Measurements from ENCODE around the gene CHD6.

CHD6 gene

DNA sequence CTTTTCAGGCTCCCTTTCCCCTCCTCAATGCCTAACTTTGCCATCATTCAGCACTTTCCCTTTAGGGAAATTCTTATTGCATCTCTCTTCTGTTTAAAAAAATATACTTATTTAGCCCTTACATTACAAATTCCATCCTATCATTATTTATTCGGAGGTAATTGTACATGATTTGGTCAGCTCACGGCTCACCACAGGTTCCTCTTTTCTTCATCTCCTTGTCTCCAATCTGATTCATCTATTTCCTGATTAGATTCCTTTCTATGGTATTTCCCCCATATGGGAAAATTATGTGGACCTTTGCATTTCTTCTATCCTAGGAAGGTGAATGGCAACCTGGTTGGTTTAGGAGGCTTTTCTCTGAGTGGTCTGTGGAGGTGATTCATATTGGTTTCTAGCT is 238.6 kb downstream of the CHD6 start:
- TF ChIP-seq, protein P1, sequence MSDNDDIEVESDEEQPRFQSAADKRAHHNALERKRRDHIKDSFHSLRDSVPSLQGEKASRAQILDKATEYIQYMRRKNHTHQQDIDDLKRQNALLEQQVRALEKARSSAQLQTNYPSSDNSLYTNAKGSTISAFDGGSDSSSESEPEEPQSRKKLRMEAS (IDR thresholded peaks at IDR 0.05) = no peak
- TF ChIP-seq TEAD4 (IDR thresholded peaks at IDR 0.05) = no peak
- no peak for TF ChIP-seq RAD21 (IDR thresholded peaks at IDR 0.05; ENCODE audit: low read depth)
- TF ChIP-seq, protein P2, sequence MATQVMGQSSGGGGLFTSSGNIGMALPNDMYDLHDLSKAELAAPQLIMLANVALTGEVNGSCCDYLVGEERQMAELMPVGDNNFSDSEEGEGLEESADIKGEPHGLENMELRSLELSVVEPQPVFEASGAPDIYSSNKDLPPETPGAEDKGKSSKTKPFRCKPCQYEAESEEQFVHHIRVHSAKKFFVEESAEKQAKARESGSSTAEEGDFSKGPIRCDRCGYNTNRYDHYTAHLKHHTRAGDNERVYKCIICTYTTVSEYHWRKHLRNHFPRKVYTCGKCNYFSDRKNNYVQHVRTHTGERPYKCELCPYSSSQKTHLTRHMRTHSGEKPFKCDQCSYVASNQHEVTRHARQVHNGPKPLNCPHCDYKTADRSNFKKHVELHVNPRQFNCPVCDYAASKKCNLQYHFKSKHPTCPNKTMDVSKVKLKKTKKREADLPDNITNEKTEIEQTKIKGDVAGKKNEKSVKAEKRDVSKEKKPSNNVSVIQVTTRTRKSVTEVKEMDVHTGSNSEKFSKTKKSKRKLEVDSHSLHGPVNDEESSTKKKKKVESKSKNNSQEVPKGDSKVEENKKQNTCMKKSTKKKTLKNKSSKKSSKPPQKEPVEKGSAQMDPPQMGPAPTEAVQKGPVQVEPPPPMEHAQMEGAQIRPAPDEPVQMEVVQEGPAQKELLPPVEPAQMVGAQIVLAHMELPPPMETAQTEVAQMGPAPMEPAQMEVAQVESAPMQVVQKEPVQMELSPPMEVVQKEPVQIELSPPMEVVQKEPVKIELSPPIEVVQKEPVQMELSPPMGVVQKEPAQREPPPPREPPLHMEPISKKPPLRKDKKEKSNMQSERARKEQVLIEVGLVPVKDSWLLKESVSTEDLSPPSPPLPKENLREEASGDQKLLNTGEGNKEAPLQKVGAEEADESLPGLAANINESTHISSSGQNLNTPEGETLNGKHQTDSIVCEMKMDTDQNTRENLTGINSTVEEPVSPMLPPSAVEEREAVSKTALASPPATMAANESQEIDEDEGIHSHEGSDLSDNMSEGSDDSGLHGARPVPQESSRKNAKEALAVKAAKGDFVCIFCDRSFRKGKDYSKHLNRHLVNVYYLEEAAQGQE (IDR thresholded peaks at IDR 0.05; ENCODE audit: low read depth) = no peak

DNA sequence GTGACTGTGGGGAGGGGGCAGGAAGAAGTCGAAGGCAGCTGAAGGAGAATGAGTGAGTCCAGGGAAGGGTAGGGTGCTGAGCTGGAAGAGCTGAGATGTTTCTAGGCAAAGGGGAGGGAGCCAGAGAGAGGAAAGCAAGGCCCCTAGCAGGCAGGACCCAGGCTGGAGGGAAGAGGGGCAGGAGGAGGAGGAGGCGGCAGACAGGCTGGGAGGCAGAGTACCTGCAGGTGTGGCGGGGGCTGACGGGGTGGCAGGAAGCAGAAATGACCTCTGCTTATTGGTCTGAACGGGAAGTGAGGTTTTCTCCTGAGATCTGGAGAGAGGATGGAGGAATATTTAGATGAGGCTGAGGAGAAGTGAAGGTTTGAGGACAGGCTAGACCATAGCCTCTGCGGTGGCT is 240.9 kb downstream of the CHD6 start:
- no peak for TF ChIP-seq NFIC (IDR thresholded peaks at IDR 0.05)
- TF ChIP-seq EP300 (IDR thresholded peaks at IDR 0.05; ENCODE audit: borderline replicate concordance) = no peak
- TF ChIP-seq EGR1 (IDR thresholded peaks at IDR 0.05) = no peak
- no peak for TF ChIP-seq FOXM1 (IDR thresholded peaks at IDR 0.05; ENCODE audit: borderline replicate concordance, low read depth)
- TF ChIP-seq, protein P3, sequence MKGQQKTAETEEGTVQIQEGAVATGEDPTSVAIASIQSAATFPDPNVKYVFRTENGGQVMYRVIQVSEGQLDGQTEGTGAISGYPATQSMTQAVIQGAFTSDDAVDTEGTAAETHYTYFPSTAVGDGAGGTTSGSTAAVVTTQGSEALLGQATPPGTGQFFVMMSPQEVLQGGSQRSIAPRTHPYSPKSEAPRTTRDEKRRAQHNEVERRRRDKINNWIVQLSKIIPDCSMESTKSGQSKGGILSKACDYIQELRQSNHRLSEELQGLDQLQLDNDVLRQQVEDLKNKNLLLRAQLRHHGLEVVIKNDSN (IDR thresholded peaks at IDR 0.05) = no peak
- no peak for TF ChIP-seq TCF12 (IDR thresholded peaks at IDR 0.05; ENCODE audit: low read depth)
- no peak for TF ChIP-seq YY1 (IDR thresholded peaks at IDR 0.05; ENCODE audit: low read depth)
- TF ChIP-seq, protein P2 (IDR thresholded peaks at IDR 0.05; ENCODE audit: low read depth) = no peak
- no peak for TF ChIP-seq TAF1 (IDR thresholded peaks at IDR 0.05; ENCODE audit: low read depth)

DNA sequence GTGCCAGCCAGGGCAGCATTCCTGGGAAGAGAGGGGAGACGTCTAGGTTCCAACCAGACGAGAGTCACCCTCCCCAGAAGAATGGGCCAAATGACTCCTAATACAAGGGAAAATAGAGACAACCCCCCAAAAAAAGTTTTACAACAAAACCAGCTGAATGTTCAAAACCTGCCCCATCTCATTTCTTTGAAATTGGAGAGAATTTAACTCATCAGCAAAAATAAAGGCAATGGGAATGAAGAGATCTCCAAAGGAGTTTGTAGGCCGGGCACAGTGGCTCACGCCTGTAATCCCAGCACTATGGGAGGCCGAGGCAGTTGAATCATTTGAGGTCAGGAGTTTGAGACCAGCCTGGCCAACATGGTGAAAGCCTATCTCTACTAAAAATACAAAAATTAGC is 241.8 kb downstream of the CHD6 start:
- no peak for TF ChIP-seq EP300 (IDR thresholded peaks at IDR 0.05; ENCODE audit: borderline replicate concordance)

DNA sequence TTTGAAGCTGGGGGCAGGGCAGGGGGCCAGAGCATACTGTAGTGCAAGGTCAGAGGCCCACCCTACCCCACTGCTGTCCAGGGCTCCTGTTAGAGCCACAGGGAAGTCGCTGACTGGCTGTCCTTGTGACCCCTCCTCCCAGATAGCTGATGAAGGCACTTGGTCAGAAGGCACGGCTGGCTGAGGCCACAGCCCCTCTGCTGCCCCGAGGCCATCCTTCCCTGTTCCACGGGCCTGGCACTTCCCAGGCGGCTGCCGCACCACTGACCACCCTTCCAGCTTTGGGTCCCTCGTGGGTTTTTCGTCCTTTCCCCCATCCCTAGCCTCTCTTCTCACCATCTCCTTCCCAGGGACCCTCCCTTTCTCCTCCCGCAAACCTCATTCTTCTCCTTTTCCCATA is 242.3 kb downstream of the CHD6 start:
- TF ChIP-seq CEBPB (IDR thresholded peaks at IDR 0.05) (no peak), YY1 (IDR thresholded peaks at IDR 0.05; ENCODE audit: low read depth) (no peak)

DNA sequence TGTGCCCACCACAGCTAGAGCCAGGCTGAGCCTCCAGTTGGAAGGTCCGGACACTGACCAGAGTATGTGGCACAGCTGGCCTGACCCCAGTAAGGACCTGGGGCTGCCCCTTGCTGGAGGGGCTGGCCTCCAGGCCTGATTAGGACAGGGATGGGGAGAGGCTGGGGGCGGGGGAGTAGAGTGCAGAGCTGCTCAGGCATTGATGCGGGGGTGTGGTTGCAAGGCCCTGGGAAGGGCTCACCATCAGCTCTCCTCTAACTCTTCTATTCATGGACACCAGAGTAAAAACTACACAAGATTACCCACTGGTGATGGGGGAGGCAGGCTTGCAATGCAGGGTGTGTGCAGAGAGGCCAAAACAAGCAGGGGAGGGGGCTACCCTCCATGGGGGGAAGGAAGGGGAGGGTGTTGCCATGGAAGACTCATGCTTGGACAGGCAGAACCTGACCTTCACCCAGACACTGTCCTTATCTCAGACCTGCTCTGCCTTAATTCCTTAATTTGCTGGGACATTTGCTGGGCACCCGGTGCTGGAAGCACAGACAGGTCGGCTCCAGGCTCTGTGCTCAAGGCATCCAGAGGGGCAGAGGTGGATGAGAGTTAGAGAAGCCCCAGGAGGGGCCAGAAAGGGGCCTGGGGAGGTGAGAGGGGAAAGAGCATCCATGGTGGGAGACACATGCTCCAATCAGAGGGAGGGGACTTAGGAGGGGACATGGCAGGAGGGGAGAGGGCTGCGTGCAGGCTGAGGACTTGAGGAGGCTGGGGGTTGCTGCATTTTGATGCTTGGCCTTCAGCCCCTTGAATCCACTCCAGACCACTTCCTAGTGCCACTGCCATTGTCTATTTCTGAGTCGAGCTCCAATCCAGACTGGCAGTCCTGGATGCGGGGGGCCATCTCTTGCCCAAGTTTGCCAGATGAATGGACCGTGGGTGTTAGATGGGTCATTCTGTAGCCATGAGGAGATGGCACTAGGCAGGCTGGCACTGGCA is 244.0 kb downstream of the CHD6 start:
- TF ChIP-seq, protein P1 (IDR thresholded peaks at IDR 0.05) = no peak
- no peak for TF ChIP-seq TAF1 (IDR thresholded peaks at IDR 0.05; ENCODE audit: low read depth)
- no peak for TF ChIP-seq YY1 (IDR thresholded peaks at IDR 0.05; ENCODE audit: low read depth)
- no peak for TF ChIP-seq EGR1 (IDR thresholded peaks at IDR 0.05)
- TF ChIP-seq TEAD4 (IDR thresholded peaks at IDR 0.05) = no peak
- TF ChIP-seq FOXM1 (IDR thresholded peaks at IDR 0.05; ENCODE audit: borderline replicate concordance, low read depth) = no peak
- no peak for TF ChIP-seq CEBPB (IDR thresholded peaks at IDR 0.05)
- no peak for TF ChIP-seq NFIC (IDR thresholded peaks at IDR 0.05)
- no peak for TF ChIP-seq ZBTB7A (IDR thresholded peaks at IDR 0.05; ENCODE audit: low read depth)

DNA sequence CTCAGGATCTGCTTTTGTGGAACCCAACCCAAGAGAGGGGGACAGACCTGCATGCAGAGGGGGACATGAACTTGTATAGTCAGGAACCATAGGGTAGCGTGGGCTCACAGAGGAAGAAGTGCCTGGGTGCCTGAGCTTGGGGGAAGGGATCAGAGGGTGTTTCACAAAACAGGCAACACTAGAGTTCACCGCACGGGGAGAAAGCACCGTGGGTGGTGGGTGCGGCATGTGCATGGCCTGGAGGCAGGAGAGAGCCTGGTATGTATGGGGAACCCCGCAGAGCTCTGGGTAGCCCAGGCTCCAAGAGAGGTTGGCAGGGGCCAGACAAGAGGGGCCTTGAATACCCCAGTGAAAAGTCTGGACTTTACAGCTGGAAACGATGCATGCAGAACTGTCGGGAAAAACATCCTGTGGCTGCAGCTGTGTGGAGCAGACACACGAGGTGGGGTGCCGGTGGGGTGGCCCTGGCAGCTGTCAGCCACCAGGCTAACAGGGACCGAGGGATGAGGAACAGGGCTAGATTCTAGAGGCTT is 244.9 kb downstream of the CHD6 start:
- no peak for TF ChIP-seq EP300 (IDR thresholded peaks at IDR 0.05; ENCODE audit: borderline replicate concordance)
- TF ChIP-seq FOXM1 (IDR thresholded peaks at IDR 0.05; ENCODE audit: borderline replicate concordance, low read depth) = no peak

DNA sequence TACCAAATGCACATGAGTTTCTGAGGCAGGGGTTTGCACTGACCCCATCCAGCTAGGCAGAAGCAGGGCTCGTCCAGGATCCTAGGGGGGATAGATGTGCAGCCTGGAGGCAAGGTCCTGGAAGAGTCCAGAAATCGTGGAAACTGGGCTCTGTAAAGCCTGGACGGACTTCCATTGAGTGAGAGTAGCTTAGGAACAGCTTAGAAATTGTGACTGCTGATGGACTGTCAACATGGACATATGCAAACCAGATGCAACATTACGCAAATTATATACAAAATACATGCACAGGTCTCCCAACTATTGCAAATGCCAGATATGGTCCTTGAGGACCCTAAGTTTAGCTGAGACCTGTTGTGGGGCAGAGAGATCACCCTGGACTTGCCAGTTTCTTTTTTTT is 246.8 kb downstream of the CHD6 start:
- TF ChIP-seq, protein P1 (IDR thresholded peaks at IDR 0.05) = no peak
- TF ChIP-seq, protein P2 (IDR thresholded peaks at IDR 0.05; ENCODE audit: low read depth) = no peak
- no peak for TF ChIP-seq NFIC (IDR thresholded peaks at IDR 0.05)
- no peak for TF ChIP-seq TAF1 (IDR thresholded peaks at IDR 0.05; ENCODE audit: low read depth)
- TF ChIP-seq CREB1 (IDR thresholded peaks at IDR 0.05; ENCODE audit: low read depth) = no peak
- TF ChIP-seq TEAD4 (IDR thresholded peaks at IDR 0.05) = no peak
- no peak for TF ChIP-seq RAD21 (IDR thresholded peaks at IDR 0.05; ENCODE audit: low read depth)
- TF ChIP-seq, protein P3 (IDR thresholded peaks at IDR 0.05) = no peak
- no peak for TF ChIP-seq CEBPB (IDR thresholded peaks at IDR 0.05)
- no peak for TF ChIP-seq YY1 (IDR thresholded peaks at IDR 0.05; ENCODE audit: low read depth)
- TF ChIP-seq EGR1 (IDR thresholded peaks at IDR 0.05) = no peak
- TF ChIP-seq EP300 (IDR thresholded peaks at IDR 0.05; ENCODE audit: borderline replicate concordance) = no peak
- no peak for TF ChIP-seq ZBTB7A (IDR thresholded peaks at IDR 0.05; ENCODE audit: low read depth)
- no peak for TF ChIP-seq FOXM1 (IDR thresholded peaks at IDR 0.05; ENCODE audit: borderline replicate concordance, low read depth)
- TF ChIP-seq TCF12 (IDR thresholded peaks at IDR 0.05; ENCODE audit: low read depth) = no peak

All from Ishikawa (cell line).